ENCODE results near the gene UBE3C.
"Not testable (repeated sequence)": the region's sequence is repeated elsewhere in the genome, so short reads cannot be mapped to it uniquely, and the experiment has no call there.

The UBE3C gene

GRCh38 chr7:157241631-157242030, 102.9 kb downstream of the UBE3C start:
- DNase-seq: no peak

DNA sequence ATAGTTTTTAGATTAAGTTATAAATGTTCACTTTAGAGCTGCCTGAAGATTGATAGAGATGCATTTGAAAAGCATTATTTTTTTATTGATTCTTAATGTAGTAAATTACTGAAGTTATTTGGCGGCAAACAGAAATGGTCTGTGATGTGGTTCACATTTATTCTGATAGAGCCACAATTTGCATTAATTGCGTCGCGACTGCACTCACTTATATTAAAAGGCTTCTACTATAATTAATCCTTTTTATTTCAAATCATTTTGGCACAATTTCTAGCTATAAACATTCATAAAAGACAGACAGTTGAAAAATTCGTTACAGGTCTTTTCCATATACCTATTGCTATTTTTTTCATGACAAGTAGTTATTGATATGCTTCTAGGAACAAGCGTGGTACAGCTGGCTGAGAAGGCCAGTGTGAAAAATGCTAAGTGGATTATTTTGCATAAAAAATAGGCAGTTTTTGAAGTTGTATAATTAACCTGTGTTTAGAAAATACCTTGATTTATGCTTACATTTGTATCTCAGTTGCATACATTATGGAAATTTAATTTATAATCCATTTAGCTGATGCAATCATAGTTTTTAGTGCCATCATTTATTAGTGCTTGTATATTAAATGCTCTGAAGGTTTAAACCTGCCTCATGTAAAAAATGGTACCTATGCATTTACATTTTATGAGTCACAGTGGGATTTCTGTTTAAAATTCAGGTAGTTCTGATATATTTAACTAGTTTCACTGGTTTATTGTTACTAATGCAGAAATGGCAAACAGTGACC, 106.0 kb downstream of the UBE3C start:
- DNase-seq: no peak

GRCh38 chr7:157246052-157246451, 107.3 kb downstream of the UBE3C start:
- DNase-seq: no peak

DNA sequence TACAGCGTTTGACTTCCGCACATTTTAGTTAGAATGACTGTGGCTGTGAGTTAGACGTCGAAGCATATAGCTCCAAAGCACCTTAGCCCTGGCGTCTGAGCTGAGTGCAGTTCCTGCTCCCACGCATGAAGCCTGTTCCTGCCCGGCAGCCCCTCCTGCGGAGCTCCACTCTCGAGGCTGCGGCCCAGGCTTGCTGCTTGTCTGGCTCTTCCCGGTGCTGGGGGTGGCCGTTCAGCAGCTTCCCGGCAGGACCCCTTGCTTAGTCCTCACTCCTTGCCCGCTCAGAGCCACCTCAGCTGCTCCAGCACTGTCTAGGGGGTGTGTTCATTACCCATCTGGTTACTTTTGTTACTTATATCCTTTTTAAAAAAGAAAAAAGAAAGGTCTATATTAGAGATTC, 109.9 kb downstream of the UBE3C start:
- DNase-seq: no peak

DNA sequence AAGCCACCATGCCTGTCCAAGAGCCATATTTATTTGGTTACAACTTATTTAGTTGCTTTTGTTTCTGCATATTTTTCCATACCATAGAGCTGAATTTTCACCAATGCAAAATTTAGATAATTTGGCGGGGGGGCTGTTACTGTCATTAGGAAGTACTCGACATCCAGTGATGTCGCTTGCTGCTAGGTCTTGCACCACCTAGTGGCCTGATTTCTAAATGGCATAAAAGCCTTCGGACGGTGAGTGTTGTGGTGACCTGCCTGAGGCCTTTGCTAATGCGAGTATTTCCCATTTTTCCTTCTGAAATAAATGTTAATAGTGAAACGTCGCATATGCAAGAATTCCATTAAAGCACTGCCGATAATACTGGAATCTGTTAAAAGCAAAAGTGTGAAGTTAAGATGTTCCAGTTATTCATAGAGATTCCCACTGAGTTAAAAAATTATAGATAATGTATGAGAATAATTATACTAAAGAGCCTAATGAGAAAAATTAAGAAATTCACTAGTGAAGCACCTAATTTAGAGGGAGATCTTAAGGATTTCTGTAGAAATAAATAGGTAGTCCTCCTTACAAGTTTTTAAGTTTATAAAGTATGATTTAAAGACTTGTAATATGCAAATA, 112.0 kb downstream of the UBE3C start:
- peak; percentile 83 for DNase-seq

DNA sequence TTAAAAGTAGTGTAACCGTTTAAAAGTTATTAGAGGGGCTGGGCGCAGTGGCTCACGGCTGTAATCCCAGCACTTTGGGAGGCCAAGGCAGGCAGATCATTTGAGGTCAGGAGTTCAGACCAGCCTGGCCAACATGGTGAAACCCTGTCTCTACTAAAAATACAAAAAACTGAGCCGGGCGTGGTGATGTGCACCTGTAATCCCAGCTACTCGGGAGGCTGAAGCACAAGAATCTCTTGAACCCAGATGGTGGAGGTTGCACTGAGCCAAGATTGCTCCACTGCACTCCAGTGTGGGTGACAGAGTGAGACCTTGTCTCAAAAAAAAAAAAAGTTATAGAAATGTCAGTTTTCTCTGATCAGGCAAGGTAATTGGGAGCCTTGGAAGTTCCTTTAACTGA, 113.1 kb downstream of the UBE3C start:
- not testable (repeated sequence) for DNase-seq

DNA sequence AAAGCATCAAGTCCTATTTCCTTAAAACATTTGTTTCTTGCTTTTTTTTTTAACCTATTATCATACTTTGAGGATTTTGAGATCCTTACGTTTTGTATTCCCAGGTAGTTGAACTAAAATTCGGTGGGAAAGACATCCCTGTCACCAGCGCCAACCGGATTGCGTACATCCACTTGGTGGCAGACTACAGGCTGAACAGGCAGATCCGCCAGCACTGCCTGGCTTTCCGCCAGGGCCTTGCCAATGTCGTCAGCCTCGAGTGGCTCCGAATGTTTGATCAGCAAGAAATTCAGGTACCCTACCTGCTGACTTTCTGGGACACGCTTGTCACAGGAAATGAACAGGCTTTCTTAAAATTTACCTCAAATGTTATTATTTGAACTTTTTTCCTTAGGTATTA, 115.1 kb downstream of the UBE3C start:
- DNase-seq: peak; percentile 98

GRCh38 chr7:157254781-157255180, 116.1 kb downstream of the UBE3C start:
- DNase-seq: not testable (repeated sequence)

GRCh38 chr7:157255201-157255606, 116.5 kb downstream of the UBE3C start:
- no peak for DNase-seq

GRCh38 chr7:157263156-157263555, 124.4 kb downstream of the UBE3C start:
- no peak for DNase-seq

- no peak for DNase-seq
These were observed 126.3 kb downstream of the UBE3C start for GRCh38 chr7:157265051-157265450.

DNA sequence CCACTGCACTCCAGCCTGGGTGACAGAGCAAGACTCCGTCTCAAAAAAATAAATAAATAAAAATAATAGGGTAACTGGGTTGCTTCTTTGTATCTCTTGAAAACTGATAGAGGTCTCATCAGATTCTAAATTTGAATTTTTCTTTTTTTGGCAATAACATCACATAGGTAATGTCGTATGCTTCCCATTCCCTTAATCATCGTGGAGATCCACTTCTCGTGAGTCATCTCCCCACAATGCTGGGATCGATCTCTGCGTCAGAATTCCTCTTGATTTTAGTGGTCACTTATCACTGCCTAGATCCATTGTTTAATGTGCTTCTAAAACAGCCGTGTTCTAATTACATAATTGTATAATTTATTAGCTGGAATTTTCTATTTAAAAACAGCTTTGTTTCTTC, 127.5 kb downstream of the UBE3C start:
- no peak for DNase-seq

DNA sequence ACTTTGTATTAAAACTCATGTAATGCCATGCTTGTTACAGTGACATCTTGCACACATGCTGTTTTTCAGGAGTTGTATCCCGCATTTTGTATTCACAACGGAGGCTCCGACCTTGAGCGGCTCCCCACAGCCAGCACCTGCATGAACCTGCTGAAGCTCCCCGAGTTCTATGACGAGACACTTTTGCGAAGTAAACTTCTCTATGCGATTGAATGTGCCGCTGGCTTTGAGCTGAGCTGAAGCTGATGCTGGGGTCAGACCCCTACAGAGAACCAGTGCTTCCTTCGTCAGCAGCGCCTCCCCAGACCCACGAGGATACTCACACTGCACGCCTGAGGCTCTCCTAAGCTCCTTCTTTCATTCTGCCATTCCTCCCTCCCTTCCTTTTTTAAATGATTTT, 128.8 kb downstream of the UBE3C start:
- DNase-seq: no peak

DNA sequence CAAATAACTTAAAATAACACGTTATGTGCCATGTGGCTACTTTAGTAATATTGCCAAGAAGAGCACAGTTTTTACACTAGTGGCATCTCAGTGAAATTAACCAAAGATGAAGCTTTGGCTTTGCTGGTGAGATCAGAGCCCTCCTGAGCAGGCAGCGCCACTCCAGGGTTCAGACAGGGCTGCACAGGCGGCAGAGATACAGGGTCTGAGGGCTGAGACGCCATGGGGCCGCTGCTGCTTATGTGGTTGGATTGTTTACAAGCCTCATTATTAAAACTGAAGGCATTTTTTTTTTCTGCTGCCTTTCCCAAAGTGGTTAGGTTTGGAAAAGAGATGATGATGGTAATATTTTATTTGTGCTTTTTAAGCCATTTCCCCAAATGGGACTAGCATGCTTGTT, 129.2 kb downstream of the UBE3C start:
- DNase-seq: no peak

GRCh38 chr7:157268540-157268939, 129.8 kb downstream of the UBE3C start:
- no peak for DNase-seq

- DNase-seq: no peak
These were observed 130.8 kb downstream of the UBE3C start for GRCh38 chr7:157269341-157270059.

DNA sequence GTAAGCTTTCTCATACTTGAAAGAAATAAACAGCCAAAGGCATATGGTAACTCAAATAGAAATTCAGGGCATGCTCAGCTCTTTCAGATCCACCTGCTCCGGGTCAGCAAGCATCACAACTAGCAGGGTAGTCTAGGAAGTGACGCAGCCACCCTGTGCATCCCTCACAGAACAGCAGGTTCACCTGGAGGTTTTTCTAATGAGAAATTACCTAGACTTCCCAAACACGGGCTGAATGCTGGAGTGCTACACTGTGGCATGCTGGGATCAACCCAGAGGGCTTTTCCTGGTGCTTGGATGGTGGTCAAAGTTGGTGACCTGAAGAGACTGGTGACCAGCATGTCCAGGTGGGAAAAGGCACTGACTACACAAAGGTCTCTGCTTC, 131.3 kb downstream of the UBE3C start:
- DNase-seq: no peak

DNA sequence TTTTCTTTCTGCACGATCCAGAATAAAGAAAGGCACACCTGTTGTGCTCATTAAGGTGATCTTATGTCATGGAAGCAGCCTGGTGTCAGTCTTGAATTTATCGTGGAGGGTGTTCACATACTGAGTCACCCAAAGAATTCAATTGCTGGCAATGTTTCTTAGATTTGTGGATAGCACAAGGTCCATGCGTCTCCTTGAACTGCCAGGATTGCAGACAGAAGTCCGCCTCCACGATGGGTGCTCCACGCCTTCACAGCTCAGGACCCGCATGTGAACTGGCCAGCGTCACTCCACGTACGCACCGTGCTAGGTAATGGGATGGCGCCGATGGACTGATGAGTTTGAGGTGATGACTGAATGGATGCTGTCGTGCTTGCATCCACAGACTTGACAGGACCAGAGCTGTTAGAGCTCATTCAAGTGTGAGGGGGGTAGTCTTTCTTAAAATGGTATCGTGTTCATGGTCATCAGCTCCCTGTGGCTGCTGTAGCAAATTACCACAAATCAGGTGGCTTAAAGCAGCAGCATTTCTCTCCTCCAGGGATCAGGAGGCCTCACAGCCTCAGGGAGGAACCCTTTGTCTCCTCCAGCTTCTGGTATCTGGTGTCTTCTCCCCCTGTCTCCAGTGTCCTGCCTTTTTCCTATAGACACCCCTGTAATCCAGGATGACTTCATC, 132.7 kb downstream of the UBE3C start:
- DNase-seq: no peak

DNA sequence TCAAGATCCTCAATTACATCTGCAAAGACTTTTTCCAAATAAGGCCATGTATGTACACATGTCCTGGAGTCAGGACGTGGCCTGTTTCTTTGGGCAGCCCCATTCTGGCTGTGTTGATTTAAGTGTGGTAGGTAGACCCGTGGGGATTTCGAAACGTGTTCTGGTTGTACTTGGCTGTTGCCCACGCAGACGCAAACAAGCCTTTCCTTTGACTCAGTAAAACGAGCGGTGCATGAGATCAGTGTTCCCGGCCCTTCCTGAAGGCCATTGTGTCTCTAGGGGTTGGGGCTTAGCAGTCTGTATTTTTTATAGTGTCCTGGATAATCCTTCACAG, 133.2 kb downstream of the UBE3C start:
- DNase-seq: peak; percentile 43

DNA sequence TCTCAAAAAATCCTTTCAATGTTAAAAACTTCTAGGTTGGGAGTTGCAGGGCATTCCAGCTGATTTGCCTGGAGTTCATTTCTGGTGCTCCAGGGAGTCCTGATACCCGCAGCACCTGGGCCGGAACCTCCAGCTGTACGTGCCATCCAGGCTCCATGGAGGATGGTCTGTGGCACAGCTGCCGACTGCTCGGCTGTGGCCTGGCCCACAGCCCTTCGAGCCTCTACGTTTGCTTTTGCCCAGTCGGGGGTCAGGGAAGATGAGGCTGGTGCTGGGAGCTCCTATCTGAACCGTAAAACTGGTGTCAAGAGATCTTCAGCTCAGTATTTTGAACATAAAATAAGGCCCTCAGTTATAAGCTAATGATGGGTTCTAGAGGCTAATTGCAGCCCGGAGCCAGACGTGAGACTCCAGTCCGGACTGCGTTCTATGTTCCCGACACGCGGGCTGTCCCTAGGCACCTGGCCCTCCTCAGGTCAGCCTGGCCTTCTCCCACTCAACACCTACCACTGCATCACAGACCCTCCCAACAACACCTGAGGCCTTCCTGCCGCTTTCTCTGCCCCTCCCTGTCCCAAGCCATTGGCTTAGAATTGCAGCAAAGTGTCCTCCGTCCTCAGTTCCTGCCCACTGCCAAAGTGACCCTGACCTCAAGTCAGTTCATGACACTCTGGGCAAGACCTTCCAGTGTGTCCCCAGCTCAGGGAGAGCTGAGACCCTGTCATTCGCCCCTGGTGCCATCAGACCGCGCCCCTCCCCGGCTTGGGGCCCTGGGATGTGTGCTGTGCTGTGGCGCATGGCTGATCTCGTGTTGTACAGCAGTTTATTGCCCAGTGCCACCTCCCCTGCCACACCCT, 133.9 kb downstream of the UBE3C start:
- DNase-seq: no peak

DNA sequence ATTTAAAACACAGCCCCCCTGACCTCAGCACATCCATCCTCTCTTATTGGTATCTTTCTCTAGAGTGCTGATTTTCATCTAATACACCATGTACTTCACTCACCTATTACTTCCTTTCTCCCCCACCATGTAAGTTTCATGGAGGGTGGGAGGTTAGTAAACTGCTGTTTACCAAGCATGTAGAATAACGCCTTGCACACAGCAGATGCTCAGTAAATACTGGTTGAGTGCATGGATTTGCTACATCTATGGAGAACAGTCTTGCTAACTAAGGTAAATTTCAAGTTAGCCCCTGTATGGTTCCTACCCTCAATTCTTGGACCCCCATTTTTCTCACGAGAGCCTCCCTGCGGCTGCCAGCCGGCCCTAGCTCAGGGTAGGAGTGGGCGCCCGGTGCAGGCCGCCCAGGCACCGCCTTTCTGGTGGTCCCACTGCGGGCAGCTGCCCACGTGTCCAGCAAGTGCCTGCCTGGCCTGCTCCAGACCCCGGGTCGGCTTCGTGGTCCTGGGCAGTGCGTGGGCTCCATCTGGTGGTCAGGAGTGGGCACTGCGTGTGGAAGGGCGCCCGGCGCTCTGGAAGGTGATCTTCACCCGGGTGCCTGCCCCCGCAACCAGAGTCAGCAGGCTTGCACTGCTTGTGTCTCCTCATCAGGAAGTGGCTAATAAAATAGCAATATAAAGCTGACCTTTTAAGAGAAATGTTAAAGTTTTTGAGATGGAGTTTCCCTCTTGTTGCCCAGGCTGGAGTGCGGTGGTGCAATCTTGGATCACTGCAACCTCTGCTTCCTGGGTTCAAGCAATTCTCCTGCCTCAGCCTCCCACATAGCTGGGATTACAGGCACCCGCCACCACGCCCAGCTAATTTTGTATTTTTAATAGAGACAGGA, 134.7 kb downstream of the UBE3C start:
- peak; percentile 85 for DNase-seq
